Ovary (tissue), 3 donors: Measurements from ENCODE around the gene CHFR.
A peak's percentile ranks its signal among the peaks of the same experiment; 100 is the strongest.

Experiments
- CTCF ChIP-seq, 3 donors: fragments of 450-650 bp in 2 of 3; fragments of 200-600 bp in 1 of 3; IDR thresholded peaks; one replicate each; pipeline versions ENCODE4 v1.5.1 to v1.8.0; 2016 to 2022; ENCODE audit warnings: antibody characterized with exemption in 3 of 3, mild to moderate bottlenecking in 1 of 3
- POLR2A ChIP-seq: fragments of 450-650 bp; IDR thresholded peaks from one replicate; pipeline ENCODE4 v1.6.1; 2017; ENCODE audit warnings: antibody characterized with exemption, mild to moderate bottlenecking, moderate library complexity
- donor health status: DM: no; HTN: no; CAD: no.

GRCh38 chr12:132908145-132909029 lies 21.0 kb upstream of the CHFR start:
- no peak for TF ChIP-seq CTCF (IDR thresholded peaks at IDR 0.05)
- TF ChIP-seq POLR2A: peak; percentile 65
